T-helper 2 cell treated with Interferon-gamma antibody and Interleukin-4, amounts not matched to agents 100 ng/mL and 5 ng/mL, for 36 hours (primary cell): ENCODE data around the gene ITPRIP. TPM values are rescaled to one million over a fixed set of nuclear protein-coding genes. Genes with fewer than 3 reads are reported as not detected.

Source experiments
- intact Hi-C: fragments of 100-400 bp; cut with micrococcal nuclease; formaldehyde crosslinking; loops from one replicate; pipeline ENCODE4 v1.15.1; 2023
- total RNA-seq: library from RNA; stranded (reverse); gene quantifications from 2 replicates; pipeline ENCODE4 v1.2.3, GENCODE V29; 2022

Gene ITPRIP
- total RNA-seq, 1 donor from 2014 or later: 20.2 TPM

- intact Hi-C loops: loop anchor here (1.0 to 2.0 kb wide), 5 partner anchors 14 to 323 kb away; partner anchors contain the start of gene ITPRIP
Measured at GRCh38 chr10:104291439-104291951, 46.8 kb downstream of the ITPRIP start.

GRCh38 chr10:104288355-104288754, 49.9 kb downstream of the ITPRIP start:
- intact Hi-C loops: no loop called here

GRCh38 chr10:104286939-104287338, 51.3 kb downstream of the ITPRIP start:
- intact Hi-C loops: no loop called here

- intact Hi-C loops: no loop called here
Measured at GRCh38 chr10:104284846-104285245, 53.4 kb downstream of the ITPRIP start.

DNA sequence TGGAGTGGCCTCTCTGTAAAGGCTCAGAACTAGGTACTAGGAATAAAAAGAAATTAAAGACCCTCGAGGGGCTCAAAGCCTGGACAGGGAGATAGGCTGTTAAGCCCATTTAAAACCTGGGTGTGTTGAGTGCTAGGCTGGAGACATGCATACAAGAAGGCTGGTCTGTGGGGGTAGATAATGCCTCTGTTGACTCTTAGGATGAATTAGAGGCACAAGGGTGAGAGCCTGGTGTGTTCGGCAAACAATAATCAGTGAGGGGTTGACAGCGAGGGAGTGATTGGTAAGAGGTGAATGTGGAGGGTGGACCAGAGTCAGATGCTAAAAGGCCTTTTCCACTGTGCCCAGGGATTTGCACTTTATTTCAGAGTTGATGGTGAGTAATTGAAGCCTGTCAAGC, 56.6 kb downstream of the ITPRIP start:
- intact Hi-C loops: no loop called here

DNA sequence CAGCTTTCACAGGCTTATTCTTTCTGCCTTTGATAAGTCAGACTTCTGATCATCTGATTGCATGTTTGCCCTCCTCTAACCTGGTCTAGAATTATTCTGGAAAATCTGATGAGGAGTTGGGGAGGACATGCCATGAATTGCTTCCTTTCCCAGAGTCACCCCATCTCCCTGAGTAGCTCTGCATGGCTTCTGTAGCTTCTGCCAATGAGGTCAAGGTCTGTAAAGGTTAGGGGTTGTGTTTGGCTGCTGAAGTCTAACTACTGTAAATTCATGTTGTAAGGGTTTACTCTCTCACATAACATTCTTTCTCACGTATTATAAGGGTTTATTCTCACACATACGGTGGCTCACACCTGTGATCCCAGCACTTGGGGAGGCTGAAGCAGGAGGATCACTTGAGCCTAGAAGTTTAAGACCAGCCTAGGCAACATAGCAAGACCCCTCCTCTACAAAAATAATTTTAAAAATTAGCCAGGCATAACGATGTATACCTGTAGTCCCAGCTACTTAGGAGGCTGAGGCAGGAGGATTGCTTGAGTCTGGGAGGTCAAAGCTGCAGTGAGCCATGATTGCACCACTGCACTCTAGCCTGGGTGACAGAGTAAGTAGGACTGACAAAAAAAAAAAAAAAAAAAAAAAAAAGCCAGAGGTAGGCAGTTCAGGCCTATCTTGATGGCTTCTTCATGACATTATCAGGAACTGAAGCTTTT, 58.6 kb downstream of the ITPRIP start:
- intact Hi-C loops: no loop called here

- intact Hi-C loops: no loop called here
Measured at GRCh38 chr10:104277785-104278184, 60.5 kb downstream of the ITPRIP start.

- intact Hi-C loops: no loop called here
Measured at GRCh38 chr10:104276192-104276591, 62.1 kb downstream of the ITPRIP start.

- intact Hi-C loops: loop anchor here (2.0 kb wide), 1 partner anchor 16 kb away; no protein-coding TSS in a partner anchor
Measured at GRCh38 chr10:104274762-104275721, 63.2 kb downstream of the ITPRIP start.

DNA sequence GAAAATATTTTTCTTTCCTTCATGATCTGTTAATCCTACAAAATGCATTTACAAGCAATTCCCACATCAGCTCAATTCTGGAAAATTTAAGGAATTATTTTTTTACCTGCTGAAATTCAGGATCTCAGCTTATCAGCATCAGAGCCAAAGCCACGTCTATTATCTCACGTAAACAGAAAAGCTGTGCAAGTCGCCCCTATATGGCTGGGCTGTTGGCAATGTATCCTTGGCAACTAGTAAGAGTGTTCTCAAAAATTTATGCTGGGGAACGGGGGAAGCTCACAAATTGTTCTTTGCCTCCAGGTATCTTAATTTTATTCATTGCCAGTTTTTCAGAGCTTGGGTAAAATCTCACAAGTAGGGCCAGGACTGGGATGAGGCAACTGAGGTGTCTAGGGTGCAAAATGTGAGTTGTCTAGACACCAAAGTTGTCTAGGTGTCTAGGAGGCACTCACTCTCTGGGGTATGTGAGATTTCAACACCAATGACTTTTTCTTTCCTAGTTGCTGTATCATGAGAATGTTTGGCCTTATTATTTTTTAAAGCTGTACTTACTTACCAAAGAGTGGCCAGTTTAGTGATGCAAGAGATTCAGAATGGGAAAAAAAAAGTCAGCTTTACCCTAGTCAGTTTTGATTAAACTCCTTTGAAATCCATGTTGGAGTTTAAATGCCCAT, 64.2 kb downstream of the ITPRIP start:
- intact Hi-C loops: loop anchor here (2.0 kb wide), 1 partner anchor 17 kb away; no protein-coding TSS in a partner anchor

DNA sequence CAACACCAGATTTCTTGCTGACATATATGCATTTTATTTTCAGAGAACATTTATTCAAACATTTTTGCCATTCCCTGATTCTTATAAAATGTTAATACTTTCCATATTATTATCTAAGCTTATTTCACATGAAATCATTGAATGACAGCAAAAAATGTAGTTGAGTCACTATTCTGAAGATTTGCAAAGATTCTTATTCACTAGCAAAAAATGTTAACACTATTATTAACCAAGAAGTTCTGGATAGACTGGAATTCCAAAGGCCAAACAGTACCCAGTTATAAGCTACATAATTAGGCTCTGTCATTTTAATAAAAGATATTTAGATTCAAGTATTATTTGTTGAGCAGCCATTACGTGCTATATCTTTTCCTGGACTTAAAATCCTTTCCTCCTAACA, 65.0 kb downstream of the ITPRIP start:
- intact Hi-C loops: no loop called here

GRCh38 chr10:104268713-104269645, 69.3 kb downstream of the ITPRIP start, which contains the start of gene GSTO2:
Gene GSTO2 (plus strand): TSS chr10:104269184. CDS start chr10:104274916, 5,732 bp downstream.
- intact Hi-C loops: loop anchor here (1.0 kb wide), 6 partner anchors 15 to 351 kb away; partner anchors contain the start of genes CFAP43, GSTO1, ITPRIP and STN1

- intact Hi-C loops: loop anchor here (1.0 kb wide), 2 partner anchors 14 to 147 kb away; partner anchors contain the start of gene GSTO1
Measured at GRCh38 chr10:104268405-104268712, 69.9 kb downstream of the ITPRIP start.

- intact Hi-C loops: loop anchor here (1.0 kb wide), 2 partner anchors 14 to 147 kb away; partner anchors contain the start of gene GSTO1
Measured at GRCh38 chr10:104267721-104268404, 70.4 kb downstream of the ITPRIP start.

GRCh38 chr10:104264783-104265182, 73.5 kb downstream of the ITPRIP start:
- intact Hi-C loops: no loop called here

DNA sequence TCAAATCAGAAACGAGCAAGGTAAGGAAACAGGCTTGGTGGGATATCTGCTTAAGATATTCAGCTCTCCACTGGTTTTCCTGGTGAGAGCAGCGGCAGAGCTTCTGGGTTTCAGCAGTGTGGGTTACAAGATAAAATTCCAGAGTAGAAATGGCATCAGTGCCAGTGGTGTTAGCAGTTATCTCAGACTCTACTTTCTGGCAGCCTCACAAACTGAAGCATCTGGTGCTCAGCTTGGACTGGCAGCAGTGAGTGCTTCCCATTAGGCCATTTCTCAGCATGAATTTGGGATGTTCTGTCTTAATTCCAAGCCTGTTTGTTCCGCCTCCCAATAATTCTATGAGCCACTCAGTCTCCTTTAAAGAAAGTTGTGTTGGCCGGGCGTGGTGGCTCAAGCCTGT, 76.2 kb downstream of the ITPRIP start:
- intact Hi-C loops: no loop called here

DNA sequence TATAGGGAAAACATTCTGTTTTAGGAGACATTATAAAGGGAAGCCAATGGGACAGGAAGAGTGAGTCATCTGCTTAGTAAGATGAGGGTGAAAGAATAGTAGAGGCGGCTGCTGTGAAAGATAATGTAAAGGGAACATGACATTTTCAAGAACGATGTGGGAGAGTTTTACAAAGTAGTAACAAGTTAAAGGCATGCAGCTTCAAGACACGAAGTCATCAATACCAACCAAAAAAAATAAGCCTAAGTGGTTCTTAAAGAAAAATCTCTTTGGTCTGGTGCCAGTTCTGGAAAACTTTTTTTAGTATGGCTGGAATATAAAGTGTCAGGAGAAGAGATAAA, 77.5 kb downstream of the ITPRIP start:
- intact Hi-C loops: no loop called here

GRCh38 chr10:104259999-104260774, 78.1 kb downstream of the ITPRIP start:
- intact Hi-C loops: no loop called here
